Measurements from ENCODE around the gene ZBTB7C. TPM values are rescaled to one million over a fixed set of nuclear protein-coding genes. Genes with fewer than 3 reads are reported as not detected.

ZBTB7C gene
- polyA plus RNA-seq, 1 of the 3 experiments (the other 2 are of a cell fraction): 0.05 TPM

- H3K4me1 ChIP-seq (ENCODE audit: control insufficient read depth in 1 of 2, insufficient read depth in 2 of 2, low read depth in 1 of 2, low read length in 1 of 2): peaks cover 0 to 6% of the 10 kb centered on the region in 2 experiments; a peak in 1 of 4 replicates
- no peaks in the 10 kb centered on the region for H3K9me2 ChIP-seq
- no peak overlapping the region for H3K9ac ChIP-seq
- TF ChIP-seq FOXM1 (IDR thresholded peaks at IDR 0.05; ENCODE audit: low read depth) (no peak), REST (IDR thresholded peaks at IDR 0.05; ENCODE audit: low read depth, low read length) (no peak), SMC3 (IDR thresholded peaks at IDR 0.05; ENCODE audit: low read depth, low read length) (no peak), MAX (IDR thresholded peaks at IDR 0.05; ENCODE audit: low read depth) (no peak), IRF3 (IDR thresholded peaks at IDR 0.05; ENCODE audit: low read depth, low read length) (no peak), USF2 (IDR thresholded peaks at IDR 0.05; ENCODE audit: borderline replicate concordance, low read depth, low read length) (no peak), FOXJ3 (CRISPR knock-in tag; IDR thresholded peaks at IDR 0.05) (no peak), EP300 (IDR thresholded peaks at IDR 0.05; ENCODE audit: borderline replicate concordance in 1 of 2, low read depth in 1 of 2, low read length in 1 of 2) (no peak), MXI1 (IDR thresholded peaks at IDR 0.05; ENCODE audit: low read depth, low read length) (no peak), PBX3 (IDR thresholded peaks at IDR 0.05) (no peak), NFIC (IDR thresholded peaks at IDR 0.05; ENCODE audit: borderline replicate concordance) (no peak), GABPA (IDR thresholded peaks at IDR 0.05; ENCODE audit: low read depth) (no peak), SIN3A (IDR thresholded peaks at IDR 0.05; ENCODE audit: borderline replicate concordance, low read depth, low read length) (no peak), FOSL2 (IDR thresholded peaks at IDR 0.05; ENCODE audit: borderline replicate concordance, low read depth) (no peak), EZH2phosphoT487 (IDR thresholded peaks at IDR 0.05; ENCODE audit: borderline replicate concordance, low read depth) (no peak)
- H3K4me3 ChIP-seq (ENCODE audit: low read depth in 2 of 2, low read length in 1 of 2): no peak overlapping the region
- CTCF ChIA-PET: interaction anchor here (0.8 to 1.5 kb wide), 4 partner anchors 11 to 162 kb away, joined by 3 to 5 read pairs (median 3); no protein-coding TSS in a partner anchor
- DNase-seq: no peak
- H4K20me1 ChIP-seq (ENCODE audit: insufficient read depth): no peaks in the 10 kb centered on the region
- no peak overlapping the region for H2AFZ ChIP-seq (ENCODE audit: low read depth)
- no peaks in the 10 kb centered on the region for H3K79me2 ChIP-seq (ENCODE audit: insufficient read depth)
- H3K36me3 ChIP-seq (replicated peaks in 1 of 2; ENCODE audit: control insufficient read depth in 1 of 2, insufficient read depth in 2 of 2, low read length in 1 of 2): no peaks in the 10 kb centered on the region
- no peaks in the 10 kb centered on the region for H3K9me3 ChIP-seq
- H3K27ac ChIP-seq (ENCODE audit: low read depth in 2 of 2, low read length in 1 of 2): no peak overlapping the region
- WGBS (ENCODE audit: low lambda C conversion rate): 67% methylated on average over 1 of the region's 1 CpG
- H3K27me3 ChIP-seq (ENCODE audit: insufficient read depth): peaks cover 12% of the 10 kb centered on the region
- H3F3A ChIP-seq (replicated peaks; ENCODE audit: insufficient read depth): no peaks in the 10 kb centered on the region
- no peak overlapping the region for H3K4me2 ChIP-seq
- POLR2A ChIA-PET: no interaction called here
Observed at GRCh38 chr18:48392268-48392667, 16.9 kb downstream of the ZBTB7C start.

All from SK-N-SH (cell line).